GM21717 (cell line): Measurements from ENCODE around the gene ELOVL5.
"Not testable (repeated sequence)": the region's sequence is repeated elsewhere in the genome, so short reads cannot be mapped to it uniquely, and the experiment has no call there.

Experiments used
- ATAC-seq: cut with Tn5 transposase; IDR thresholded peaks from one replicate; pipeline ENCODE4 v1.9.1; 2021; ENCODE audit warnings: mild to moderate bottlenecking, moderate library complexity; ENCODE audit not compliant: unreplicated experiment

Gene ELOVL5, protein sequence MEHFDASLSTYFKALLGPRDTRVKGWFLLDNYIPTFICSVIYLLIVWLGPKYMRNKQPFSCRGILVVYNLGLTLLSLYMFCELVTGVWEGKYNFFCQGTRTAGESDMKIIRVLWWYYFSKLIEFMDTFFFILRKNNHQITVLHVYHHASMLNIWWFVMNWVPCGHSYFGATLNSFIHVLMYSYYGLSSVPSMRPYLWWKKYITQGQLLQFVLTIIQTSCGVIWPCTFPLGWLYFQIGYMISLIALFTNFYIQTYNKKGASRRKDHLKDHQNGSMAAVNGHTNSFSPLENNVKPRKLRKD

GRCh38 chr6:53348371-53349208, at the start of gene ELOVL5:
TSS of gene ELOVL5 (minus strand) at chr6:53348950. CDS start at chr6:53295699, 53,251 bp downstream.
- ATAC-seq, result peak; percentile 80

GRCh38 chr6:53397283-53397682, 48.5 kb upstream of the ELOVL5 start:
- no peak for ATAC-seq

GRCh38 chr6:53395986-53396385, 47.2 kb upstream of the ELOVL5 start:
- no peak for ATAC-seq

DNA sequence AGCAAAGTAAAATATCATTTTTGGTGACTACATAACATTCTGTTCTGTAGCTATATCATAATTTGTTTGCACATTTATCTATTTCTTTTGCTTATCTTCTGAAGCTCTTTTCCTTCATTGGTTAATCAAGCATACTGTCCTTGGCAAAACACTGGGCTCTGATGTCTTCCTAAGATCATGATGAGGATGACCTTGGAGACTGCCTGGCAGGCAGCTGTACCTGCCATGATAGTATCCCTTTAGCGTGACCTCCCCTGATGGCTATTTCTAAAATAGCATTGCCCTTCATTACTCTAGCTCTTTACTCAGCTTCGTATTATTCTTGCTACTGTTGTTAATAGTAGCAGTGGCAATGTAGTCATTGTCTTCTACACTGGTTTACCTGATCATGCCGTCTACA, 46.0 kb upstream of the ELOVL5 start:
- no peak for ATAC-seq

DNA sequence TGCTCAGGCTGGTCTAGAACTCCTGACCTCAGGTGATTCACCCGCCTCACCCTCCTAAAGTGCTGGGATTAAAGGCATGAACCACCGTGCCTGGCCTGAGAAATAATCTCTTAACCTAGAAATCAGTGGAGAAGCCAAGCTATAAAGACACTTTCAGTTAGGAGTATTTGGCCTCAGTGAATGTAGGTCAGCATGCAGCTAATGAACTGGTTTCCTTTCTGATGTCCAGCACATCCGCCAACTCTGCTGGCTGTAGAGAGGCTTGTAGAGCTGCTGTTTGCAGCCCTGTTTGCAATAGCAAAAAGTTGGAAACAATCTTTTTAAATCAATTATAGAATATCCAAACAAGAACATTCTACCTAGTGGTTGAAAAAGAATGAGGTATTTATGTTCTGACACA, 42.4 kb upstream of the ELOVL5 start:
- no peak for ATAC-seq

DNA sequence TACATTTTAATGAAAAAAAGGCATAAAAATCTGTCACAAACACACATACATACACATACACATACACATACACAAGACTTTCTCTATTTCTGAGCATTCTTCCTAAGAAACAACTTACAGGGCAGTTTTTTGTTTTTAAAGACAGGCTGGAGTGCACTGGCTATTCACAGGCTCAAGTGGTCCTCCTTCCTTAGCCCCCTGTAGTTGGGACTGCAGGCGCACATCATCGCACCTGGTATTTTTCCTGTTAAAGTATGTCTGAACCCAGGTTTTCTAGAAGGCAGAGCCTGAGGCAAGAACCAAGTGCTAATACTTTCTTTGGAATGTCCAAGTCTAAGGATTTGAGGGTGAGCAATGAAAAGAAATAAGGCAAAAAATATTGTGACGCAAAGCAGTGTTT, 41.3 kb upstream of the ELOVL5 start:
- no peak for ATAC-seq

DNA sequence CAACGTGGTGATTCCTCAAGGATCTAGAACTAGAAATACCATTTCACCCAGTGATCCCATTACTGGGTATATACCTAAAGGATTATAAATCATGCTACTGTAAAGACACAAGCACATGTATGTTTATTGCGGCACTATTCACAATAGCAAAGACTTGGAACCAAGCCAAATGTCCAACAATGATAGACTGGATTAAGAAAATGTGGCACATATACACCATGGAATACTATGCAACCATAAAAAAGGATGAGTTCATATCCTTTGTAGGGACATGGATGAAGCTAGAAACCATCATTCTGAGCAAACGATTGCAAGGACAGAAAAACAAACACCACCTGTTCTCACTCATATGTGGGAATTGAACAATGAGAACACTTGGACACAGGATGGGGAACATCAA, 39.9 kb upstream of the ELOVL5 start:
- not testable (repeated sequence) for ATAC-seq

GRCh38 chr6:53382421-53382820, 33.7 kb upstream of the ELOVL5 start:
- ATAC-seq, result no peak

DNA sequence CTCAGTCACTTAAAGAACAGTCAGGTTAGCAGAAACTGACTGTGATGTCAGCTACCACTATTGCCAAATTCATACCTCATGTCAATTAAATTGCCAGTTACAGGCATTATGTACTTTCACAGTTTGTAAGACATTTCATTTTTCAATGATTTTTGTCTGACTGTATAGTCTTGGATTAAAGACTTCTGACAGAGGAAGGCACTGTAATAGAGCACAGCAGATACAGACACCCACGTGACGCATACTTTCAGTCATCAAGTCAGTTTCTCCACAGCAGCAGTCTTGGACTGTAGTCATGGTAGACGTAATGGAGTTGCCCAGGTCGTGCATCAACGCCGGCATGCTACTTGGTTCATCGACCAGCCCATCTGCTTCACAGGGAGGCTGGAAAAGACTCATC, 29.5 kb upstream of the ELOVL5 start:
- no peak for ATAC-seq

GRCh38 chr6:53377793-53378192, 29.0 kb upstream of the ELOVL5 start:
- no peak for ATAC-seq

GRCh38 chr6:53377289-53377688, 28.5 kb upstream of the ELOVL5 start:
- no peak for ATAC-seq

DNA sequence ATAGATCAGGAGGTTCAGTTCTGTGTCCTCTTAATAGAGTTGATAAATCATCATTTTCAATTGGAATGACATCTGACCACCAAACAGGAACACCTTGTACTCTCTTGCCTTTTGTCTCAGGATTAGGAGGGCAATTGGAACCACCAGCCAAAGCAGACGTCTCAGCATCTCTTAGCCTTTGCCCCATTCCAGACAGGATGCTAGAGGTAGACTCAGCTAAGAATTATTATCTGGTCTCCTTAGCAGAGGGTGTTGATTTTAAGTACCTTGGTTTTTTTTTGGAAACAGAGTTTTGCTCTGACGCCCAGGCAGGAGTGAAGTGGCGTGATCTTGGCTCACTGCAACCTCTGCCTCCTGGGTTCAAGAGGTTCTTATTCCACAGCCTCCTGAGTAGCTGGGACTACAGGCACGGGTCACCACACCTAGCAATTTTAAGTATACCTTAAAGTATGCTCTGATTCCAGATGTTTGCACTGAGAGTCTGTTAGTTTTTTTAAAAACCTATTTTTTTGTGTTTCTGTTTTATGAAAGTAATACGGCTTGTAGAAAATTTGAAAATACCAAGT, 28.0 kb upstream of the ELOVL5 start:
- ATAC-seq, result no peak

- ATAC-seq, result no peak
These were observed 27.1 kb upstream of the ELOVL5 start for GRCh38 chr6:53375847-53376246.

DNA sequence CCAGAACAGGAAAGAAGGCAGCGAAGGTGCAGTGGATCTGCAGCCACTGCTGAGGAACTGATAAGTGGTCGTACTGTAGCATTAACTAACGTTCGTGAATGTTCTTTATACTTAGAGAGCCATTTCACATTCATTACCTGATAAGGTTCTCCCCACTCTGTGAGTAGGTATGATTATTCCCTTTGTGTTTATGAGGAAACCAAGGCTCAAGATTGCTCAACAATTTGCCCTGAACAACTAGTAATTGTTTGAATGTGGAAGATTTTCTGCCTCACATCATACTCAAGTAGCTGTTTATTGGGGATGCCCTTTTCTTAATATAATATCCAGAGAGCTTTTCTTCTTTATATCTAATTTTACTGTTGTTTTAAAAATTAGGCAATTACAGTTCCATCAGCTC, 24.9 kb upstream of the ELOVL5 start:
- no peak for ATAC-seq

GRCh38 chr6:53369876-53370515, 21.2 kb upstream of the ELOVL5 start:
- no peak for ATAC-seq

GRCh38 chr6:53369051-53369450, 20.3 kb upstream of the ELOVL5 start:
- no peak for ATAC-seq

- ATAC-seq, result no peak
These were observed 17.4 kb upstream of the ELOVL5 start for GRCh38 chr6:53366128-53366641.

GRCh38 chr6:53363341-53364079, 14.8 kb upstream of the ELOVL5 start:
- ATAC-seq, result no peak

- no peak for ATAC-seq
These were observed 12.8 kb upstream of the ELOVL5 start for GRCh38 chr6:53361549-53362031.
